Psoas muscle (tissue), 8 donors: ENCODE data around the gene PLXND1. TPM values are rescaled to one million over a fixed set of nuclear protein-coding genes. Genes with fewer than 3 reads are reported as not detected.

ENCODE experiments used
- ATAC-seq, 4 donors: fragments of 200-7000 bp; cut with Tn5 transposase; one replicate each; pipeline ENCODE4 v1.9.1; 2020; ENCODE audit warnings: moderate library complexity in 3 of 4, mild to moderate bottlenecking in 2 of 4
- DNase-seq, 2 donors: peaks; one replicate each; pipeline ENCODE4 v3.0.0-alpha.2; 2020
- H3K27ac ChIP-seq: fragments of 200-600 bp; one replicate; pipeline ENCODE4 v1.8.0; 2022
- H3K27me3 ChIP-seq, 3 donors: fragments of 200-600 bp in 1 of 3; one replicate each; pipeline versions ENCODE4 v1.6.1 to v1.8.0; 2013 to 2022; ENCODE audit warnings: low read length in 2 of 3, mild to moderate bottlenecking in 2 of 3, moderate library complexity in 1 of 3; ENCODE audit not compliant: insufficient read depth in 3 of 3
- H3K36me3 ChIP-seq, 2 donors: fragments of 200-600 bp in 1 of 2; one replicate each; pipeline versions ENCODE4 v1.6.1 to v1.8.0; 2013 to 2022; ENCODE audit warnings: low read depth in 1 of 2, mild to moderate bottlenecking in 1 of 2, moderate library complexity in 1 of 2; ENCODE audit not compliant: insufficient read depth in 1 of 2
- H3K4me1 ChIP-seq: fragments of 200-600 bp; one replicate; pipeline ENCODE4 v1.8.0; 2022
- H3K4me3 ChIP-seq: fragments of 200-600 bp; one replicate; pipeline ENCODE4 v1.8.0; 2022; ENCODE audit warnings: mild to moderate bottlenecking
- H3K9me3 ChIP-seq: fragments of 200-600 bp; one replicate; pipeline ENCODE4 v1.8.0; 2022
- WGBS, 3 donors: extraction: QIAGEN DNeasy Blood & Tissue Kit; methylation state at CpG; one replicate each; pipeline versions ENCODE4 v1.1.6 to v1.1.7; 2013; 5-methylcytosine and 5-hydroxymethylcytosine counted together
- intact Hi-C, 2 donors: fragments of 100-400 bp; cut with DNase I; formaldehyde crosslinking; loops; one replicate each; pipeline versions ENCODE4 v1.11.0 to v1.14.2; 2022
- polyA plus RNA-seq, 3 donors: library from polyadenylated mRNA; stranded (reverse); fragments of 200-250 nt; gene quantifications; one replicate each; pipeline ENCODE4 v1.2.3, GENCODE V29; 2013
- total RNA-seq, 4 donors: library from RNA; stranded (reverse); fragmentation: NEBNext Ultra II Directional in 2 of 4; extraction: Animal tissue kit (Norgen Biotek cat#: 25700) in 2 of 4; gene quantifications; one replicate each; pipeline versions ENCODE4 v1.2.1 to v1.2.4, GENCODE V29; 2021 to 2023
- TF ChIP-seq, protein P1 (sequence below): fragments of 200-600 bp; IDR thresholded peaks from one replicate; pipeline ENCODE4 v1.8.0; 2022; ENCODE audit warnings: antibody characterized with exemption
- donor health status: healthy with polysubstance abuse.
- donor health status: DM: no; HTN: no; CAD: no; lungs with moderate emphysema.
- donor health status: Bipolar disorder and iron deficiency.
- donor health status: healthy.
- donor health status: DM: yes; HTN: yes; CAD: no.
- donor health status: DM: no; HTN: no; CAD: no.
- donor health status: DM: no; HTN: no; CAD: no.
- donor health status: DM: yes; HTN: yes; CAD: no.

PLXND1 gene
- total and polyA plus RNA-seq, 7 donors: 15.5 to 49.9 (median 28.2) TPM

DNA sequence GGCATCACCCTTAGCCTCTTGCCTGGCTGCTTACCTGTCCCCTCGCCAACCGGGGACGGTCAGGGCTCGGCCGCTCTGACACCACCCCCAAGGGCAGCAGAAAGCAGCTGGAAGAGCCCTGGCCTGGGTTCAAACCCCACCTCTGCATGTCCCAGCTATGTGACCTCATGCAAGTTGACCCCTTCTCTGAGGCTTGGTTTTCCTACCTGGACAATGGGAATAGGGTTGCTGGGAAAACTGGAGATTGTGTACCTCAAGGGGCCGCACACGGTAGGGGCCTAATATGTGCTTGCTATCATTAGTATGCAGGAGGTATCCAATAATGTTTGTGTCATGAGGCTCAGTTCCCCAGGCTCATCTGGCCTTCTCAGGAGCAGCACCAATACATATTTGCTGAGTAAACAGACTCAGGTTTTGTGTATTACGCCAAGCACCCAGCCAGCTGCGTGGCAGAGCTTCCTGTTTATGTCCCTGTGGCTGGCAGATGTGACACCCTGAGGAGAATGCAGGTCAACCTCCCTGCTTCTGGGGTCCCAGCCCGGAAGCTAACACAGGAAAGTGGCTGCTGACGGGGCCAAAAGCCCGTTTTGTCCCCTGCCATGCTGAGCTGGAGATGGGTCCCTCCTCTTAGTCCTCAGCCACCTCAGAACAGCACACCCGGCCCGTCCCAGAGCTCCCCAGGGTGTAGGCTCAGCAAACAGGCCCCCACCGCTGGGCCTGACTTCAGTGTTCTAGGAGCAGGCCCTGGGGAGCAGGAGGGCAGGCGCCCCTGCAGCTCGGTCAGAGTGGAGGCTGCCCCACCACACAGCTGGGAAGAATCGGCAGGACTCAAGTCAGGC is 29.7 kb downstream of the PLXND1 start:
- 70 to 76% (median 76%) methylated on average over 17 to 18 of the region's 18 CpGs for WGBS, 3 donors
- H3K4me1 ChIP-seq: no peaks in the 10 kb centered on the region

DNA sequence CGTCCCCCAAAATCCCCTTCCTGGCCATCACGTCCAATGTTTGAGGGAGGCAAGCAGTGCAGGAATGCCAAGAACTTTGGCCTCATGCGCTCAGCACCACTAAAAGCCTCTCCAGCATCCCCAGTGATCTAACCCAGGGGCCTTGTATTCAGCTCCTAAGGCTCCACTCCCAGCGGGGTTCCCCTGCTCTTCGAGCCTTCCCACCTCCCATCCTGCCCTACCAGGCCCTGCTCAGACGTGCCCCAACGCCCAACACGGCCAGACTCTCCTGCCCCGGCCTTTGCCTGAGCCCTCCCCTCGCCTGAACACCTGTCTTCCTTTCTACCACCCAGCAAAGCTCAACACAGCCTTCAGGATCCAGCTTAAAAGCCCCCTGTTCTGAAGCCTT is 30.5 kb downstream of the PLXND1 start:
- no peak for DNase-seq
- Histone ChIP-seq H3K4me1 (no peaks in the 10 kb centered on the region), H3K36me3 (peaks cover 0 to 28% of the 10 kb centered on the region in 2 donors), H3K27ac (no peak overlapping the region), H3K4me3 (no peak overlapping the region), H3K9me3 (no peaks in the 10 kb centered on the region), H3K27me3 (no peaks in the 10 kb centered on the region)
- TF ChIP-seq, protein P1, sequence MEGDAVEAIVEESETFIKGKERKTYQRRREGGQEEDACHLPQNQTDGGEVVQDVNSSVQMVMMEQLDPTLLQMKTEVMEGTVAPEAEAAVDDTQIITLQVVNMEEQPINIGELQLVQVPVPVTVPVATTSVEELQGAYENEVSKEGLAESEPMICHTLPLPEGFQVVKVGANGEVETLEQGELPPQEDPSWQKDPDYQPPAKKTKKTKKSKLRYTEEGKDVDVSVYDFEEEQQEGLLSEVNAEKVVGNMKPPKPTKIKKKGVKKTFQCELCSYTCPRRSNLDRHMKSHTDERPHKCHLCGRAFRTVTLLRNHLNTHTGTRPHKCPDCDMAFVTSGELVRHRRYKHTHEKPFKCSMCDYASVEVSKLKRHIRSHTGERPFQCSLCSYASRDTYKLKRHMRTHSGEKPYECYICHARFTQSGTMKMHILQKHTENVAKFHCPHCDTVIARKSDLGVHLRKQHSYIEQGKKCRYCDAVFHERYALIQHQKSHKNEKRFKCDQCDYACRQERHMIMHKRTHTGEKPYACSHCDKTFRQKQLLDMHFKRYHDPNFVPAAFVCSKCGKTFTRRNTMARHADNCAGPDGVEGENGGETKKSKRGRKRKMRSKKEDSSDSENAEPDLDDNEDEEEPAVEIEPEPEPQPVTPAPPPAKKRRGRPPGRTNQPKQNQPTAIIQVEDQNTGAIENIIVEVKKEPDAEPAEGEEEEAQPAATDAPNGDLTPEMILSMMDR: no peak
- intact Hi-C loops: no loop called here
- ATAC-seq: no peak
- WGBS, 3 donors: 85 to 88% (median 85%) methylated on average over 10 of the region's 10 CpGs

More for the DNA sequence above, 29.7 kb downstream of the PLXND1 start:
- intact Hi-C loops: no loop called here
- ATAC-seq (peak; percentile 15 to 45 (median 22)), DNase-seq (no peak)
- H3K27ac ChIP-seq: peak overlapping the region; percentile 53
- no peaks in the 10 kb centered on the region for H3K27me3 ChIP-seq
- no peak overlapping the region for H3K4me3 ChIP-seq
- TF ChIP-seq, protein P1: no peak
- peaks cover 0 to 23% of the 10 kb centered on the region in 2 donors for H3K36me3 ChIP-seq
- no peaks in the 10 kb centered on the region for H3K9me3 ChIP-seq

DNA sequence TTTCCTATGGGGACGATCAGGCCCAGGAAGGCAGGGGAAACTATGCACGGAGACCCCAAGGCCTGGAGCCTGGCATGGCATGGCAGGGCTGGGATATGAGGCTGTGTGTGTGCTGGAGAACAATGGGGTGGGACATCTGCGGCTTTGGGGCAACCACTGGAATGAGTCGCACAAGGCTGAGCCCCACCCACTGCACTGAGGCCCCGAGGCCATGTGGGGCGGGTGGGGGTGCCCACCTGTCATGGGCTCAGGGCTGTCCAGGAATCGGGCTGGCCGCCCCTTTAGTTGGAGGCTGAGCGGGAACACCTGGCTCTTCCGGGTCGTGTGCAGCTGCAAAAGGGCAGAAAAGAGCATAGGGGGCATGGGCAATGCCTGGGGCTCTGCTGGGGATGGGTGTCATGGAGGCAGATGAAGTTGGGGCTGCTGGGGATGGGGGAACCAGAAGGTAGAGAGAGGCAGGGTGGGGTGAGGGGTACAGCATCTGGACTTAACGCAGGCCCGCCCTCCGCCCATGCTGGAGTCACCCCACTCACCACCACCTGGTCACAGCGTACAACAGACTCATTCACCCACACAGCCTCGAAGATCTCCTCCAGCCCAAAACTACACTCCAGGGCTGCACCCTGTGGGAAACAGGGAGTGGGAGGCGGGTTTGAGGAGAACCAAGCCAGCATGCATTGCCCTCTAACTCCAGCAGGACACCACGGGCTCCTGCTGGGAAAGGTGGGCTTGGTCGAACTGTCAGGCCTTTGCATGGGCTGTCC is 31.1 kb downstream of the PLXND1 start:
- no peak overlapping the region for H3K4me3 ChIP-seq
- H3K36me3 ChIP-seq: peaks cover 0 to 34% of the 10 kb centered on the region in 2 donors
- no peaks in the 10 kb centered on the region for H3K27me3 ChIP-seq
- WGBS, 3 donors: 77 to 86% (median 83%) methylated on average over 19 of the region's 19 CpGs
- intact Hi-C loops: no loop called here
- ATAC-seq: no peak
- H3K9me3 ChIP-seq: no peaks in the 10 kb centered on the region
- H3K27ac ChIP-seq: no peak overlapping the region
- no peaks in the 10 kb centered on the region for H3K4me1 ChIP-seq
- no peak for DNase-seq
- TF ChIP-seq, protein P1: no peak

DNA sequence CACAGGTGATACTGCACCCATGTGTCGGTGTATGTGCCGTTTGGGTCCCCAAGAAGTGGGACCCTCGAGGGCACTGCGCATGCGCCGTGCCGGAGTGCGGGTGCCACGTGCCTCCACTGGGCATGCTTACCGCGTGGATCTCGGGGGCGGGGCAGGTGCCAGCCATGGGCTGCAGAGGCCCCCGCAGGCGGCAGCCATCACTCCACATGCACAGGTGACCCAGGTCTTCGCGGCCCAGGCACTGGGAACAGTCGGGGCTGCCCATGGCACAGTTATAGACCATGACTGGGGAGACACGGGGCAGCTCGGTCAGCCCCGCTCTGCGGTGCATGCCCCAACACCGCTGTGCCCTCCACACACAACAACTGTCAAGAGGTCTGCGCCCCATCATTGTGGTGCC is 32.3 kb downstream of the PLXND1 start:
- WGBS, 3 donors: 94 to 97% (median 96%) methylated on average over 24 of the region's 24 CpGs

More for the DNA sequence above, 32.3 kb downstream of the PLXND1 start:
- TF ChIP-seq, protein P1: no peak
- DNase-seq (no peak), ATAC-seq (no peak)
- intact Hi-C loops: no loop called here
- H3K27ac ChIP-seq: no peak overlapping the region
- no peak overlapping the region for H3K4me3 ChIP-seq
- H3K27me3 ChIP-seq: no peaks in the 10 kb centered on the region
- peaks cover 0 to 39% of the 10 kb centered on the region in 2 donors for H3K36me3 ChIP-seq
- H3K4me1 ChIP-seq: no peaks in the 10 kb centered on the region
- no peaks in the 10 kb centered on the region for H3K9me3 ChIP-seq
